ENCODE measurements around the gene FOXB1.

The FOXB1 gene

DNA sequence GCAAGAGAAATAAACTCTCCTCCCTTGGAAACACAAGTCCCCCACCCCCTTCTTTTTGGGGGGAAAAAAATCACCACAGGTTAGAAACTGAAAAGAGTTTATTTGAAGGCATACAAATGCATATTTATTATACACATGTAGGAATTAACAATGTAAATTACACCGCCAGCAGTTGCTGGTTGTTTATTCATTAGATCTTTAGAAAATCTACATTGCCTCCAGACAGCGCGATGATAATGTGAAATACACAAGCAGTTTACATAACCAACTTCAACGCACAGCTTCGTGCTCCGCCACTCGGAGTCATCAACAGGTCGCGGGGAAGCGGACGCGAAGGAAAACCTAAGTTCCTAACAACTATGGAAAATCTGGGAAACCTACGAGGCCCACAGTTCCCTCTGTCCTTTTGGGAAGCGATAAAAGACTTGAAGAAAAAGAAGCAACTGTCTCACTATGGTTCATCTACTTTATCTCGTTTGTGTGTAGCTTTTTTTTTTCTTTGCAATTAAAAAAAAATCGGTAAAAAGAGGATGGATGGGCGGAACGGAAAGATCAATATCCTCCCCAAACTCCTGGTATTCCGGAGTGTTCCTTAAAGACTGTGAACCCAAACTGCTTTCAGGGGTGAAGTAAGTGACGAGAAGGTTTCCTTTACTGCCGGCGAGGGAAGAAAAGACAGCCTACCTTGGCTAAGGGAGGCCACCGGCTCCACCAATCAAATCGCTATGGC, 8.4 kb upstream of the FOXB1 start:
- no peak overlapping the region for H3K9ac ChIP-seq (ENCODE audit: insufficient read length)
- H3K9me3 ChIP-seq (ENCODE audit: low read depth, low read length) = no peaks in the 10 kb centered on the region
- TF ChIP-seq FOXP2 (optimal IDR thresholded peaks at IDR 0.05; ENCODE audit: control extremely low read depth, extremely low read length, insufficient read depth) (no peak), EZH2 (IDR thresholded peaks at IDR 0.05) (peak; percentile 13), POLR2AphosphoS5 (IDR thresholded peaks at IDR 0.05; ENCODE audit: borderline replicate concordance, low read depth, low read length) (no peak)
- peak overlapping the region; percentile 56 for H3K4me3 ChIP-seq
- no peak overlapping the region for H3K27ac ChIP-seq
- H3K36me3 ChIP-seq (ENCODE audit: insufficient read depth, low read length) = no peaks in the 10 kb centered on the region
- no peak for DNase-seq (ENCODE audit: low read depth, low spot score)

DNA sequence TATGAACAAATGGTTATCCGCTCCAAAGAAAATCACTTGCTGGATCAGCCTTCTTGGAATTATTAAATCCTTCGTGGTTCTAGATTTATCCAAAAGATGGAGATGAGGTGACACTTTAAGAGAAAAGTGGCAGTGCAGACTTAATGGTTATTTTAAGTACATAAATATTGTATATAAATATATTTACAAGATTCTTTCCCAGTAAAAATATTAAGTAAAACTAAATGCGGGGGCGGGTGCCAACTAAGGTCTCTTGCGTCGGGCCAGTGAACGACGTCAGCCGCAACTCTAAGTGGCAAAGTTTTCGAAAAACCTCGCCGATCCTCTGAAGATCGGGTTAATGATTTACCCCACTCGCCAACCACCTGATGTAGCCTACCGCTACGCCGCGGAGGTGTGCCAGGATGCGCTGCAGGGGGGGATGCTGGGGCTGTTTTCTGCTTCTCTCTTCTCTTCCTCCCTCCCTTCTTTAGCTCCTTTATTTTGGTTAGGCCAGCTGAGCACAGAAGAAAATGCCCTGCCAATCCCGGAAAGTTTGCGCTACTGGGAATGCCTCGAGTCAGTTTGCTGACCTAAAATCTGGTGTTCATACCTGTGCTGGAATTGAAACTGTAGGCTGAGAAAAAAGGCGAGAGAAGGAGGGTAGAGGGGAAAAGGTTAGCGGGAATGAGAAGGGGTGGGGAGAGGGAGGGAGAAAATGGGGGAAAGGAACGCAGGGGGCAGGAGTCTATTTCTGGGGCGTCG, 7.6 kb upstream of the FOXB1 start:
- Histone ChIP-seq H3K9me3 (ENCODE audit: low read depth, low read length) (no peaks in the 10 kb centered on the region), H3K4me3 (peak overlapping the region; percentile 76), H3K9ac (ENCODE audit: insufficient read length) (no peak overlapping the region), H3K36me3 (ENCODE audit: insufficient read depth, low read length) (no peaks in the 10 kb centered on the region), H3K27ac (no peak overlapping the region)
- TF ChIP-seq FOXP2 (optimal IDR thresholded peaks at IDR 0.05; ENCODE audit: control extremely low read depth, extremely low read length, insufficient read depth) (no peak), EZH2 (IDR thresholded peaks at IDR 0.05) (no peak), POLR2AphosphoS5 (IDR thresholded peaks at IDR 0.05; ENCODE audit: borderline replicate concordance, low read depth, low read length) (no peak)
- no peak for DNase-seq (ENCODE audit: low read depth, low spot score)

DNA sequence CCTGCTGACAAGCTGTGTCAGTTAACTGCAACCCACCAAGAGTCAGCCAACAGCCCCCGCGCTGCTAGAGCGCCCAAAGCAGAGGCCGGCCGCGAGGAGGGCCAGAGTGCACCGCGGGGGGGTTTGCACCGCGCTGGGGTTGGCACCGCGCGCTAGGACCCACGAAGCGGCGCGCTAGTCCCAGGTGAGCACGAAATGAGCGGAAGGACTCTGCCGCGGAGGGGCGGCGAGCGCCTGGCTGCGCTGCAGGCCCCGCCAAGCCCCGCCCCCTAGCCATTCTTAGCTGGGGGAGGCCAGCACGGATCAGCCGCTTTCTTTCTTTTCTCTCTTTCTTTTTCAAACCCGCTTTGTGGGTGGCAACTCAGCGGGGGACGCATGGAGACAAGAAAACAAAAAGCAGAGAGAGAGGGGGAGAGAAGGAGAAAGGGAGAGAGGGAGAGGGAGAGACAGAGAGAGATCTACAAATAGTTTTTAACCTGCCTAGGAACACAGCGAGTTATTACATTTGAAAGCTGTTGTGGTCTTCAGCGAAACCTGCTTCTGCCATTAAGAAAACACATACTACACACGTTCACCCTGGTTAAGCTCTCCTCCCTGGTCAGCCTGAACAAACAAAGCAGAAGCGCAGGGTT, 6.9 kb upstream of the FOXB1 start:
- no peak overlapping the region for H3K27ac ChIP-seq
- no peak for DNase-seq (ENCODE audit: low read depth, low spot score)
- peak overlapping the region; percentile 76 for H3K4me3 ChIP-seq
- no peaks in the 10 kb centered on the region for H3K9me3 ChIP-seq (ENCODE audit: low read depth, low read length)
- H3K9ac ChIP-seq (ENCODE audit: insufficient read length) = no peak overlapping the region
- H3K36me3 ChIP-seq (ENCODE audit: insufficient read depth, low read length) = no peaks in the 10 kb centered on the region
- TF ChIP-seq POLR2AphosphoS5 (IDR thresholded peaks at IDR 0.05; ENCODE audit: borderline replicate concordance, low read depth, low read length) (no peak), FOXP2 (optimal IDR thresholded peaks at IDR 0.05; ENCODE audit: control extremely low read depth, extremely low read length, insufficient read depth) (no peak), EZH2 (IDR thresholded peaks at IDR 0.05) (no peak)

DNA sequence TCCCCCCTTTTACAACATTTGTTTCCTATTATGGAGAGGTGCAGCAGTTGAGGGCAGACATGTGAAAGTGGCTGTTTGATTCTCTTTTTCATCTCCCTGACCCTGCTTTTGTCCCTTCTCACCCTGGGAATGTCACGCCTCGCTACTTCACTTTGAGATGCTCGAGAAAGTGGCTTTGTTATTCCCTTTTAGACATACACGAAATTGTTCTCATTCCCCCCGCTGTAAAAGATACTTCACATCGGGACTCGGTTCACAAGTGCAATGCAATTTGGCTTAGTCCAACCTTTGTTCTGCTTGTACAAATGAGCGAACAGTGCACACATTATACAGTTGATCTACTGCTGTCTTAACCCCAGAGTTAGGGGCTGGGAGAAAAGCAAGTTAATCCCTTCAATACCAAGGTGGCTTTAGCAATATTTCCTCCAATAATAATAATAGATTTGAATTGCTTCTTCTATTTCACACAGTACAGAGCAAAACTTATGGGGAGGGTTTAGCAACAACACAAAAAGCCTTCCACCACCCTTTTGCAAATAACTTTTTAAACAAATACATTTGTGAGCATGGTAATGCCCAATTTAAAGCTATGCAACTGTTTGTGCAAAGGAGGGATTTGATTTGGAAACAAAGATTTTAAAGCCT, 5.7 kb upstream of the FOXB1 start:
- no peaks in the 10 kb centered on the region for H3K9me3 ChIP-seq (ENCODE audit: low read depth, low read length)
- H3K36me3 ChIP-seq (ENCODE audit: insufficient read depth, low read length) = no peaks in the 10 kb centered on the region
- no peak overlapping the region for H3K4me3 ChIP-seq
- no peak overlapping the region for H3K9ac ChIP-seq (ENCODE audit: insufficient read length)
- no peak overlapping the region for H3K27ac ChIP-seq
- DNase-seq (ENCODE audit: low read depth, low spot score) = no peak
- no peak for TF ChIP-seq EZH2 (IDR thresholded peaks at IDR 0.05)
- no peak for TF ChIP-seq FOXP2 (optimal IDR thresholded peaks at IDR 0.05; ENCODE audit: control extremely low read depth, extremely low read length, insufficient read depth)
- TF ChIP-seq POLR2AphosphoS5 (IDR thresholded peaks at IDR 0.05; ENCODE audit: borderline replicate concordance, low read depth, low read length) = no peak

DNA sequence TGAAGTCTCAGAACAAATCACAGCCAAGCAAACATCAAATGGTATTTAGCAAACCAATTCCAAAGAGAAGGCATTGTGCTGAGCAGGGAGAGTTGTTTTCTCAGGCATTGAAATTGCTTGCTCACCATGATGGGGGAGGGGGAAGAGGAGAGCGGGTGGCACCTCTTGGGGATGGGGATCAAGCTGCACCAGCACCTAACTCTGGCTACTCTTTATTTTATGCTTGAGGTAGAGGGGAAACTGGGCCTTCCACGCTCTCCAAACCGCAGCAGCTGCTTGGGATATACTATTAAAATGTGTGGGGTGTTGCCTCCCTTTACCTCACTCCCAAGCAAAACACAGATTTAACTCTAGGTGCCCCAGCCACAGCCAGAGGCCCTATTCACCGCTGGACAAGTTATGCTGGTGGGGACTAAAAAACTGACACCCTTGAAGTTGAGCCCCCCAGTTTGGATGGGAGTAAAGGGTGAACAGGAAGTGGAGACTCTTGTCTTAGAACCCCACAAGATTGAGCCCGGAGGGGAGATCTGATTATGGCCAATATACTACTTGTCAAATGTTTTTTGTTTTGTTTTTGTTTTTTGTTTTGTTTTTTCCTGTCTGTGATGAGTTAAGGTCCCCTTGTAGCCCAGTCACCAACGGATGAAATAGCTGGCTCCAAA, 5.0 kb upstream of the FOXB1 start:
- Histone ChIP-seq H3K36me3 (ENCODE audit: insufficient read depth, low read length) (no peaks in the 10 kb centered on the region), H3K9ac (ENCODE audit: insufficient read length) (no peak overlapping the region), H3K4me3 (no peak overlapping the region), H3K9me3 (ENCODE audit: low read depth, low read length) (no peaks in the 10 kb centered on the region), H3K27ac (no peak overlapping the region)
- TF ChIP-seq EZH2 (IDR thresholded peaks at IDR 0.05) (no peak), POLR2AphosphoS5 (IDR thresholded peaks at IDR 0.05; ENCODE audit: borderline replicate concordance, low read depth, low read length) (no peak), FOXP2 (optimal IDR thresholded peaks at IDR 0.05; ENCODE audit: control extremely low read depth, extremely low read length, insufficient read depth) (no peak)
- no peak for DNase-seq (ENCODE audit: low read depth, low spot score)

DNA sequence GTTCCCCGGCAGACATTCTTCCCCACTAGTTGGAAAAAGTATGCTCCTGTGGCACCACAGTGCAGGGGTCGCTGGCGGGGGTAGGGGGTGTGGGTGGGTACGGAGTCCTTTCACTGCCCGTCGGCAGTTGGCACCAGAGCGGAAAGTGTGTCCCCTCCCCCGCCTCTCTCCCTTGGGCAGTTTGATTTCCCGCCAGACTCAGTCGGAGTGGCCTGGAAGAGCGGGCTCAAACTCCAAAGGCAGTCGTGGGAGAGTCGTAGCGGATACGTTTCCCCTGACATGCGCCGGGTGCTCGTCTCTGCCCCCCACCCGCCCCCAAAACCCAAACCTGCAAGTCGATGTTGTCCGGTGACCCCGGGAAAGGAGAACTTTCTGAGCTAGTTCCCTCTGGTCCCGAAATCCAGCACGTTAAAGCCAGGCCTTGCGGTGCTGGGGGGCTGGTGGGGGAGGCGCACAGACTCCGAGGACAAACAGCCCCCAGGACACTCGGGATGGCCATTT, 4.4 kb upstream of the FOXB1 start:
- Histone ChIP-seq H3K9me3 (ENCODE audit: low read depth, low read length) (no peaks in the 10 kb centered on the region), H3K36me3 (ENCODE audit: insufficient read depth, low read length) (no peaks in the 10 kb centered on the region), H3K9ac (ENCODE audit: insufficient read length) (no peak overlapping the region), H3K4me3 (peak overlapping the region; percentile 38; the same call in 1 of the 2 replicates), H3K27ac (no peak overlapping the region)
- no peak for DNase-seq (ENCODE audit: low read depth, low spot score)
- no peak for TF ChIP-seq POLR2AphosphoS5 (IDR thresholded peaks at IDR 0.05; ENCODE audit: borderline replicate concordance, low read depth, low read length)
- TF ChIP-seq FOXP2 (optimal IDR thresholded peaks at IDR 0.05; ENCODE audit: control extremely low read depth, extremely low read length, insufficient read depth) = no peak
- TF ChIP-seq EZH2 (IDR thresholded peaks at IDR 0.05) = no peak

DNA sequence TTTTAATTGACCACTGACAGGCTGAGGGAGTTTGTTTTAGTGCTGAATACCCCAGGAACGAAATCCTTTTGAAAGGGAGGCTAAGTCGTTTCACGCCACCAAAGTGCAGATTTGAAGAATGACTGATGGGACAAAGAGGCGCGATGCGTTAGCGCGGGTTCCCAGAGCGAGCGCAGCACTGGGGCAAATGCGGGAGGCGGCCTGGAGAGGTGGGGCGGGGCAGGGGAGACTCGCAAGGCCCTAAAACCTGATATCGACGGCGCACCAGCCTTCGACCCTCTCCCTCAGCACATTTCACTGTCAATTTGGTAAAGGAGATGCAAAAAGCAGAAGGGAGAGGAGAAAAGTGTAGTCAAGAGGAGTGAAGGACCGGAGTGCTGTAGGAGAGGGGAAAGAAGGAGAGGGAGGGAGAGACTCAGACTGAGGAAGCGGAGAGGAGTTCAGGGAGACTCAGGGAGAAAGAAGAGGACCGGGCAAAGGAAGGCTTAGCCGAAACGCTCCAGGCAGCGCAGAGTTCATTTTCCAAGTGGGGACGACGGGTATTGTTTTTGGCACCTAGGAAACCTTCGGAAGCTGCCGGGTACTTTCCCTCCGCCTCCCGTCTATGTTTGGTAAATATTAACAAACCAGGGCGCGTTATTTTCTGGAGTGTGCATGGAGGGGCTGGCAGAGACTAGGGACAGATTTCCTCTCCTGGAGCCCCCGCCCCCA, 3.8 kb upstream of the FOXB1 start:
- DNase-seq (ENCODE audit: low read depth, low spot score) = no peak
- TF ChIP-seq EZH2 (IDR thresholded peaks at IDR 0.05) = no peak
- no peak for TF ChIP-seq POLR2AphosphoS5 (IDR thresholded peaks at IDR 0.05; ENCODE audit: borderline replicate concordance, low read depth, low read length)
- TF ChIP-seq FOXP2 (optimal IDR thresholded peaks at IDR 0.05; ENCODE audit: control extremely low read depth, extremely low read length, insufficient read depth) = no peak
- Histone ChIP-seq H3K36me3 (ENCODE audit: insufficient read depth, low read length) (no peaks in the 10 kb centered on the region), H3K27ac (no peak overlapping the region), H3K4me3 (peak overlapping the region; percentile 38), H3K9me3 (ENCODE audit: low read depth, low read length) (no peaks in the 10 kb centered on the region), H3K9ac (ENCODE audit: insufficient read length) (no peak overlapping the region)

Data from SK-N-MC (cell line).